Trophoblast cell (in vitro differentiated cells and primary cell): ENCODE results near the gene NFATC2.

Source experiments
- DNase-seq, 2 donors: peaks; one replicate each; pipeline ENCODE4 v3.0.0-alpha.2; 2016
- H2AFZ ChIP-seq: 2 replicates; pipeline ENCODE4 v1.6.1; 2013; ENCODE audit warnings: low read length, moderate library complexity, mild to moderate bottlenecking; ENCODE audit not compliant: insufficient read depth, poor library complexity
- H2AK5ac ChIP-seq: 2 replicates; pipeline ENCODE4 v1.6.1; 2013; ENCODE audit warnings: mild to moderate bottlenecking, low read length
- H2BK120ac ChIP-seq: 2 replicates; pipeline ENCODE4 v1.6.1; 2013; ENCODE audit warnings: low read length, mild to moderate bottlenecking, moderate library complexity; ENCODE audit not compliant: insufficient read depth, poor library complexity
- H2BK12ac ChIP-seq: 2 replicates; pipeline ENCODE4 v1.6.1; 2013; ENCODE audit warnings: mild to moderate bottlenecking, low read length, moderate library complexity
- H2BK5ac ChIP-seq: 2 replicates; pipeline ENCODE4 v1.6.1; 2013; ENCODE audit warnings: low read length, low read depth, moderate library complexity, mild to moderate bottlenecking; ENCODE audit not compliant: poor library complexity
- H3K14ac ChIP-seq: 2 replicates; pipeline ENCODE4 v1.6.1; 2013; ENCODE audit warnings: mild to moderate bottlenecking, low read length
- H3K18ac ChIP-seq: 2 replicates; pipeline ENCODE4 v1.6.1; 2013; ENCODE audit warnings: mild to moderate bottlenecking, low read length
- H3K23ac ChIP-seq: 2 replicates; pipeline ENCODE4 v1.6.1; 2013; ENCODE audit warnings: low read length
- H3K27ac ChIP-seq: 2 replicates; pipeline ENCODE4 v1.5.1; 2013; ENCODE audit warnings: low read depth, mild to moderate bottlenecking, inconsistent platforms, low read length, moderate library complexity
- H3K27me3 ChIP-seq: 2 replicates; pipeline ENCODE4 v1.6.1; 2013; ENCODE audit warnings: inconsistent platforms, mild to moderate bottlenecking, low read length, moderate library complexity; ENCODE audit not compliant: insufficient read depth
- H3K36me3 ChIP-seq, 2 experiments: 1 replicate in 1 of 2; 2 replicates in 1 of 2; pipeline ENCODE4 v1.6.1; 2013; ENCODE audit warnings: low read length in 2 of 2, mild to moderate bottlenecking in 2 of 2, moderate library complexity in 1 of 2; ENCODE audit not compliant: insufficient read depth in 2 of 2, control insufficient read depth in 1 of 2
- H3K4ac ChIP-seq: 2 replicates; pipeline ENCODE4 v1.6.1; 2013; ENCODE audit warnings: low read depth, mild to moderate bottlenecking, low read length, moderate library complexity
- H3K4me1 ChIP-seq, 2 experiments: 1 replicate in 1 of 2; 2 replicates in 1 of 2; pipeline ENCODE4 v1.6.1; 2013; ENCODE audit warnings: low read length in 2 of 2, mild to moderate bottlenecking in 2 of 2, moderate library complexity in 1 of 2; ENCODE audit not compliant: insufficient read depth in 2 of 2, control insufficient read depth in 1 of 2
- H3K4me2 ChIP-seq: 2 replicates; pipeline ENCODE4 v1.6.1; 2013; ENCODE audit warnings: inconsistent platforms, mild to moderate bottlenecking, low read length, moderate library complexity
- H3K4me3 ChIP-seq: 2 replicates; pipeline ENCODE4 v1.5.1; 2013; ENCODE audit warnings: mild to moderate bottlenecking, low read depth, low read length, inconsistent platforms
- H3K79me1 ChIP-seq: one replicate; pipeline ENCODE4 v1.6.1; 2013; ENCODE audit warnings: low read length
- H3K79me2 ChIP-seq: 2 replicates; pipeline ENCODE4 v1.6.1; 2013; ENCODE audit warnings: low read length, mild to moderate bottlenecking; ENCODE audit not compliant: control insufficient read depth, insufficient read depth, poor library complexity
- H3K9ac ChIP-seq: 2 replicates; pipeline ENCODE4 v1.6.1; 2013; ENCODE audit warnings: mild to moderate bottlenecking, low read length
- H3K9me3 ChIP-seq: 2 replicates; pipeline ENCODE4 v1.6.1; 2013; ENCODE audit warnings: low read depth, mild to moderate bottlenecking, control low read depth, inconsistent platforms, low read length; ENCODE audit not compliant: insufficient read depth
- H4K12ac ChIP-seq: 2 replicates; pipeline ENCODE4 v1.6.1; 2013; ENCODE audit warnings: low read depth, mild to moderate bottlenecking, low read length, moderate library complexity
- H4K8ac ChIP-seq: 2 replicates; pipeline ENCODE4 v1.6.1; 2013; ENCODE audit warnings: low read depth, mild to moderate bottlenecking, low read length, moderate library complexity
- H4K91ac ChIP-seq: one replicate; pipeline ENCODE4 v1.6.1; 2013; ENCODE audit warnings: low read depth, mild to moderate bottlenecking, low read length, moderate library complexity
- WGBS: extraction: QIAGEN DNeasy Blood & Tissue Kit; methylation state at CpG from one replicate; pipeline ENCODE4 v1.1.7; 2013; ENCODE audit warnings: missing lambda C conversion rate; ENCODE audit not compliant: insufficient read length, insufficient coverage; ENCODE audit errors: extremely low coverage; 5-methylcytosine and 5-hydroxymethylcytosine counted together

NFATC2 gene

DNA sequence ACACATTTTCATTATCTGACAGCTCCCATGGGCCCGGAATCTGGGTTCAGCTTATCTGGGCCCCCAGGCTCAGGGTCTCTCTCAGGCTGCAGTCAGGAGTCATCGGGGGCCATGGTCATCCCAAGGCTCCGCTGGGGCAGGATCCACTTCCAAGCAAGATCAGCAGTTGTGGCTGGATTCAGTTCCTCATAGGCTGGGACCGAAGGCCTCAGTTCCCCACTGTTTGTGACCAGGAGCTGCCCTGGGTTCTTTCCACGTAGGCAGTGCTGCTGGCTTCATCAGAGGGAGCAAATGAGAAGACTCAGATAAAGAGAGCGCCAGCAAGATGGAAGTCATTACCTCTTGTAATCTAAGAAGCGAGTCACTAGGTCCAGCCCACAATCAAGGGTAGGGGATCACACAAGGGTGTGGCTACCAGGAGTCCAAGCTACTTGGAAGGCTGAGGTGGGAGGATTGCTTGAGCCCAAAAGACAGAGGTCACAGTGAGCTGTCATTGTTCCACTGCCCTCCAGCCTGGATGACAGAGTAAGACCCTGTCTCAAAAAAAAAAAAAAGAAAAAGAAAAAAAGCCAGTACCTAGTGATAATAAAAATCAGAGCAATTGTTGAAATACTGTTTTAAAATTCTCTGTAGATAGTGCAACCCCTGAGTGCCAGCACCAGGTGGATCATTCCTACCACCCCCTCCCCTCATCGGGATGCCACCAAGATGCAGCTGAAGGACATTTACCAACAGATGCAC is 162.7 kb downstream of the NFATC2 start:
- no peak overlapping the region for H2AK5ac ChIP-seq
- no peak overlapping the region for H3K27ac ChIP-seq
- H3K79me2 ChIP-seq, result no peaks in the 10 kb centered on the region
- peak overlapping the region; percentile 13 for H4K91ac ChIP-seq
- H3K18ac ChIP-seq, result no peak overlapping the region
- peaks cover 4% of the 10 kb centered on the region in 2 experiments for H3K4me1 ChIP-seq
- no peak overlapping the region for H4K8ac ChIP-seq
- H3K4me3 ChIP-seq, result no peak overlapping the region
- no peak overlapping the region for H4K12ac ChIP-seq
- no peak overlapping the region for H2BK5ac ChIP-seq
- H3K4ac ChIP-seq, result no peak overlapping the region
- H3K4me2 ChIP-seq, result no peak overlapping the region
- H3K14ac ChIP-seq, result no peak overlapping the region
- H3K27me3 ChIP-seq, result no peaks in the 10 kb centered on the region
- no peak overlapping the region for H2BK120ac ChIP-seq
- no CpG with 5 or more reads among the region's 8 CpGs for WGBS
- H3K9ac ChIP-seq, result no peak overlapping the region
- H3K9me3 ChIP-seq, result no peaks in the 10 kb centered on the region
- H3K23ac ChIP-seq, result no peak overlapping the region
- peaks cover 5% of the 10 kb centered on the region for H3K79me1 ChIP-seq
- no peaks in the 10 kb centered on the region for H3K36me3 ChIP-seq
- DNase-seq, result no peak
- peak overlapping the region; percentile 33 for H2BK12ac ChIP-seq
- no peak overlapping the region for H2AFZ ChIP-seq

DNA sequence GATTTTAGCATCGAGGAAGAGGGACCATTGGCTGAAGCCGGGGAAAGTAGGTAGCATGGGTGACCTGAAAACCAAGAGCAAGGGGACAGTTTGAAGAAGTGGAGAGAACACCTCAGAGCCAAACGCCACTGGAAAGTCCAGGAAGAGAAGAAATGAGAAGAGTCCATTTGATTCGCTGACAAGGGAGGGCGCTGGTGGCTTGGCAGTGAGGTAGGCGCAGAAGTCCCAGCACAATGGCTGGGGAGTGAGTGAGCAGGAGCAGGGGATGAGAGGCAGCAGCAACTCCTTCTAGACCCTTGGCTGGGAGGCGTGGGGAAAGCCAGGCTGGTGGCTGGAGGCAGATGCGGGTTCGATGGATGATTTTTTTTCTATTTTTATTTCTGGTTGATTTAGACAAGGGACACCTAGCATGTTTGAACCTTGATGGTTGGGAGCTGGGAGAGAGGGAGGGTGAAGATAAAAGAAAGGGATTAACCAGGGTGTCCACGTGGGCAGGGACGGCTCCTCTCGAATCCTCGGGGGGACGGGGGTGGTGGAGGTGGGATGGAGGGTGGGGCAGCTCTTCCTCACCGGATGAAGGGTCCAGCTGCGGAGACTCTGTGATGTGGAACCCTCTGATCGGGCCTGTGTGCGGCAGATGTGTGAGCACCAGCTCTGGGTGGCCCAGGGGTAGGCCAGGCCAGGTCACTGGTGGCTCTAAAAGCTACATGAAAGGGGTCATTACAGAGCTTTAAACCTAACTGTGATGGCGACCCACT is 164.2 kb downstream of the NFATC2 start:
- Histone ChIP-seq H4K91ac (peak overlapping the region; percentile 26), H3K4ac (no peak overlapping the region), H3K27me3 (no peaks in the 10 kb centered on the region), H2BK12ac (peak overlapping the region; percentile 55), H3K4me2 (no peak overlapping the region), H3K4me1 (peaks cover 3 to 5% of the 10 kb centered on the region in 2 experiments), H4K8ac (no peak overlapping the region), H3K18ac (no peak overlapping the region), H3K79me2 (no peaks in the 10 kb centered on the region), H4K12ac (no peak overlapping the region), H2BK120ac (peak overlapping the region; percentile 14), H3K9me3 (no peaks in the 10 kb centered on the region), H2AFZ (no peak overlapping the region), H3K36me3 (no peaks in the 10 kb centered on the region), H3K79me1 (peaks cover 7% of the 10 kb centered on the region), H3K14ac (peak overlapping the region; percentile 25), H3K4me3 (no peak overlapping the region), H2BK5ac (no peak overlapping the region), H2AK5ac (peak overlapping the region; percentile 50), H3K27ac (no peak overlapping the region), H3K23ac (no peak overlapping the region), H3K9ac (no peak overlapping the region)
- peak in 1 of 2 donors; percentile 8 for DNase-seq
- no CpG with 5 or more reads among the region's 19 CpGs for WGBS

DNA sequence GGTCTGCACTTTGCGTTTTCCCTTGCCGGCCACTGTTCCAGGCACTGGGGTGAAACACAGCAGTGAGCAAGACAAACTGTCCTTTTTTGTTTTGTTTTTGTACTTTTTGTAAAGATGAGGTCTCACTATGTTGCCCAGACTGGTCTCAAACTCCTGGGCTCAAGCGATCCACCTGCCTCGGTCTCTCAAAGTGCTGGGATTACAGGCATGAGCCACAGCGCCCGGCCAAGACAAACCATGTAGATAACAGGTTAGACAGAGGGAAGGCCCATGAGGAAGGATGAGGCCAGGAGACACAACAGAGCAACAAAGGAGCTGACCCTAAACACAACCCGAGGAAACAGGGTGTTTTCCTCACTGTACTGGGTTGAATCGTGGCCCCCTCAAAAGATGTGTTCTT is 165.4 kb downstream of the NFATC2 start:
- no peak overlapping the region for H2AFZ ChIP-seq

DNA sequence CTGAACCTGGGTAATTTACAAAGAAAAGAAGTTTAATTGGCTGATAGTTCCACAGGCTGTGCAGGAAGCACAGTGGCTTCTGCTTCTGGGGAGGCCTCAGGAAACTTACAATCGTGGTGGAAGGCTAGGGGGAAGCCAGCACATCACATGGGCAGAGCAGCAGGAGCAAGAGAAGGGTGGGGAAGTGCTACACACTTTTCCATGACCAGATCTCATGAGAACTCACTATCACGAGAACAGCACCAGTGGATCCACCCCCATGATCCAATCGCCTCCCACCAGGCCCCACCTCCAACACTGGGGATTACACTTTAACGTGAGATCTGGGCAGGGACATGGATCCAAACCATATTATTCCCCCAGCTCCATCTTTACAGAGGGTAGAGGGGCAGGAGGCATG is 166.4 kb downstream of the NFATC2 start:
- Histone ChIP-seq H3K9ac (no peak overlapping the region), H2AFZ (no peak overlapping the region), H3K14ac (no peak overlapping the region), H3K27me3 (no peaks in the 10 kb centered on the region), H3K79me2 (no peaks in the 10 kb centered on the region), H2BK12ac (no peak overlapping the region), H3K9me3 (no peaks in the 10 kb centered on the region), H4K91ac (no peak overlapping the region), H2BK120ac (no peak overlapping the region), H2BK5ac (no peak overlapping the region), H3K4ac (no peak overlapping the region), H3K23ac (no peak overlapping the region), H3K4me3 (no peak overlapping the region), H3K36me3 (no peaks in the 10 kb centered on the region), H3K18ac (no peak overlapping the region), H3K79me1 (peaks cover 3% of the 10 kb centered on the region), H4K8ac (no peak overlapping the region), H2AK5ac (no peak overlapping the region), H4K12ac (no peak overlapping the region), H3K4me2 (no peak overlapping the region), H3K4me1 (peaks cover 3 to 6% of the 10 kb centered on the region in 2 experiments), H3K27ac (no peak overlapping the region)
- no CpG with 5 or more reads among the region's 4 CpGs for WGBS
- DNase-seq, result no peak

More for the DNA sequence above, 165.4 kb downstream of the NFATC2 start:
- Histone ChIP-seq H3K9me3 (no peaks in the 10 kb centered on the region), H3K27ac (no peak overlapping the region), H4K12ac (no peak overlapping the region), H2BK5ac (no peak overlapping the region), H2AK5ac (no peak overlapping the region), H2BK12ac (no peak overlapping the region), H4K91ac (peak overlapping the region; percentile 40), H4K8ac (no peak overlapping the region), H2BK120ac (no peak overlapping the region), H3K79me1 (peaks cover 3% of the 10 kb centered on the region), H3K23ac (no peak overlapping the region), H3K4ac (no peak overlapping the region), H3K27me3 (no peaks in the 10 kb centered on the region), H3K4me1 (peaks cover 3 to 6% of the 10 kb centered on the region in 2 experiments), H3K4me2 (no peak overlapping the region), H3K9ac (no peak overlapping the region), H3K36me3 (no peaks in the 10 kb centered on the region), H3K79me2 (no peaks in the 10 kb centered on the region), H3K4me3 (no peak overlapping the region), H3K18ac (no peak overlapping the region), H3K14ac (no peak overlapping the region)
- DNase-seq, result no peak
- no CpG with 5 or more reads among the region's 8 CpGs for WGBS
